ENCODE data around the gene CCDC126.

- TF ChIP-seq CTCF (conservative IDR thresholded peaks at IDR 0.05) (no peak), ZFX (IDR thresholded peaks at IDR 0.05) (no peak)
These were observed 3.5 kb upstream of the CCDC126 start for GRCh38 chr7:23593706-23594105.
